ENCODE results near the gene TEDC1.
"Not testable (repeated sequence)": the region's sequence is repeated elsewhere in the genome, so short reads cannot be mapped to it uniquely, and the experiment has no call there.

The TEDC1 gene

GRCh38 chr14:105528586-105529318, 37.7 kb downstream of the TEDC1 start:
- DNase-seq = no peak

GRCh38 chr14:105529319-105529568, 38.2 kb downstream of the TEDC1 start:
- no peak for DNase-seq

- DNase-seq = no peak
Observed at GRCh38 chr14:105529569-105530284, 38.7 kb downstream of the TEDC1 start.

- no peak for DNase-seq
Observed at GRCh38 chr14:105530285-105531087, 39.4 kb downstream of the TEDC1 start.

- DNase-seq = no peak
Observed at GRCh38 chr14:105531088-105531893, 40.2 kb downstream of the TEDC1 start.

GRCh38 chr14:105531894-105532623, 41.0 kb downstream of the TEDC1 start:
- no peak for DNase-seq

GRCh38 chr14:105532735-105533141, 41.7 kb downstream of the TEDC1 start:
- no peak for DNase-seq

- DNase-seq = no peak
Observed at GRCh38 chr14:105533391-105533790, 42.3 kb downstream of the TEDC1 start.

GRCh38 chr14:105533811-105534498, 42.9 kb downstream of the TEDC1 start:
- no peak for DNase-seq

GRCh38 chr14:105534586-105534985, 43.5 kb downstream of the TEDC1 start:
- DNase-seq = no peak

GRCh38 chr14:105536051-105536450, 45.0 kb downstream of the TEDC1 start:
- no peak for DNase-seq

GRCh38 chr14:105536691-105537579, 45.9 kb downstream of the TEDC1 start:
- DNase-seq = no peak

GRCh38 chr14:105537580-105538474, 46.8 kb downstream of the TEDC1 start:
- peak; percentile 48 for DNase-seq

GRCh38 chr14:105538481-105539049, 47.5 kb downstream of the TEDC1 start:
- DNase-seq = no peak

- DNase-seq = no peak
Observed at GRCh38 chr14:105540811-105541210, 49.8 kb downstream of the TEDC1 start.

GRCh38 chr14:105541218-105541875, 50.3 kb downstream of the TEDC1 start:
- no peak for DNase-seq

GRCh38 chr14:105545676-105546075, 54.6 kb downstream of the TEDC1 start:
- not testable (repeated sequence) for DNase-seq

GRCh38 chr14:105546410-105546809, 55.4 kb downstream of the TEDC1 start:
- not testable (repeated sequence) for DNase-seq

- not testable (repeated sequence) for DNase-seq
Observed at GRCh38 chr14:105547072-105547471, 56.0 kb downstream of the TEDC1 start.

Data from NCI-H345 (cell line).